ENCODE measurements around the gene FBXO47. TPM values are rescaled to one million over a fixed set of nuclear protein-coding genes. Genes with fewer than 3 reads are reported as not detected.
"Not testable (repeated sequence)": the region's sequence is repeated elsewhere in the genome, so short reads cannot be mapped to it uniquely, and the experiment has no call there.

The FBXO47 gene
- total RNA-seq, 2 donors from 2014 or later: not detected

- H3K27ac Mint-ChIP-seq: peak overlapping the region; percentile 42
Measured at GRCh38 chr17:38920374-38921291, 46.6 kb downstream of the FBXO47 start.

GRCh38 chr17:38919316-38920078 lies 47.7 kb downstream of the FBXO47 start:
- ATAC-seq (replicated peaks): no peak
- no peak overlapping the region for H3K27ac Mint-ChIP-seq
- H3K4me1 Mint-ChIP-seq: peaks cover 10% of the 10 kb centered on the region

More at GRCh38 chr17:38920374-38921291, 46.6 kb downstream of the FBXO47 start:
- peaks cover 16% of the 10 kb centered on the region for H3K4me1 Mint-ChIP-seq
- no peaks in the 10 kb centered on the region for H3K9me3 Mint-ChIP-seq
- H3K27me3 Mint-ChIP-seq: no peaks in the 10 kb centered on the region
- ATAC-seq (replicated peaks): peak; percentile 13
- H3K36me3 Mint-ChIP-seq (ENCODE audit: low read depth): peaks cover 53% of the 10 kb centered on the region
- H3K4me3 Mint-ChIP-seq: no peak overlapping the region

GRCh38 chr17:38918916-38919315 lies 48.3 kb downstream of the FBXO47 start:
- no peaks in the 10 kb centered on the region for H3K9me3 Mint-ChIP-seq
- no peaks in the 10 kb centered on the region for H3K27me3 Mint-ChIP-seq
- H3K4me1 Mint-ChIP-seq: peaks cover 10% of the 10 kb centered on the region
- peaks cover 70% of the 10 kb centered on the region for H3K36me3 Mint-ChIP-seq (ENCODE audit: low read depth)
- no peak overlapping the region for H3K27ac Mint-ChIP-seq
- H3K4me3 Mint-ChIP-seq: no peak overlapping the region
- no peak for ATAC-seq (replicated peaks)

More at GRCh38 chr17:38919316-38920078, 47.7 kb downstream of the FBXO47 start:
- Mint-ChIP-seq H3K9me3 (no peaks in the 10 kb centered on the region), H3K27me3 (no peaks in the 10 kb centered on the region), H3K36me3 (ENCODE audit: low read depth) (peaks cover 65% of the 10 kb centered on the region), H3K4me3 (no peak overlapping the region)

DNA sequence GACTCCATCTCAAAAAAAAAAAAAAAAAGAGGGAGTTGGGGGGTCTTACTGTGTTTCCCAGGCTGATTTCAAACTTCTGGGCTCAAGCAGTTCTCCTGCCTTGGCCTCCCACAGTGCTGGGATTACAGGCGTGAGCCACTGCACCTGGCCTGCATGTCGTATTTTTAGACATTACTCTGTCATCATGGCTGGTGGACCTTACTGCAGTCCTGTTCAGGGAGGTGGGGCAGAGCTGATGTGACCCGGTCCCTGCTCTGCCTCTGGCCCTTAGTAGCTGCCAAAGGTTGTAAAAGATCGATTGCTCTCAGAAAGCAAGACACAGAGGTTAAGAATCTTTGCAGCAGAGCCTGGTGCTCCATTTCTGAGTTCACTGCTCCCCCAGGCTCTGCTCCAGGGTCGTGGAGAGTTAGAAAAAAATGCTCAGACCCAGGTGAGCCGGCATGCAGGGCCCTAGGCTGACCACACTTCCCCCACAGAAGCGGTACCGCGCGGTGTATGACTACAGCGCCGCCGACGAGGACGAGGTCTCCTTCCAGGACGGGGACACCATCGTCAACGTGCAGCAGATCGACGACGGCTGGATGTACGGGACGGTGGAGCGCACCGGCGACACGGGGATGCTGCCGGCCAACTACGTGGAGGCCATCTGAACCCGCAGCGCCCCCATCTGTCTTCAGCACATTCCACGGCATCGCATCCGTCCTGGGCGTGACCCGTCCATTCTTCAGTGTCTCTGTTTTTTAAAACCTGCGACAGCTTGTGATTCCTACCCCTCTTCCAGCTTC lies 48.9 kb downstream of the FBXO47 start:
- Mint-ChIP-seq H3K27ac (no peak overlapping the region), H3K4me1 (peaks cover 10% of the 10 kb centered on the region), H3K27me3 (no peaks in the 10 kb centered on the region), H3K4me3 (no peak overlapping the region), H3K36me3 (ENCODE audit: low read depth) (peaks cover 76% of the 10 kb centered on the region), H3K9me3 (no peaks in the 10 kb centered on the region)
- no peak for ATAC-seq (replicated peaks)

GRCh38 chr17:38917259-38917658 lies 49.9 kb downstream of the FBXO47 start:
- peaks cover 10% of the 10 kb centered on the region for H3K4me1 Mint-ChIP-seq
- no peak for ATAC-seq (replicated peaks)
- no peaks in the 10 kb centered on the region for H3K9me3 Mint-ChIP-seq
- H3K4me3 Mint-ChIP-seq: no peak overlapping the region
- H3K27ac Mint-ChIP-seq: no peak overlapping the region
- H3K36me3 Mint-ChIP-seq (ENCODE audit: low read depth): peaks cover 87% of the 10 kb centered on the region
- H3K27me3 Mint-ChIP-seq: no peaks in the 10 kb centered on the region

GRCh38 chr17:38916771-38917170 lies 50.4 kb downstream of the FBXO47 start:
- Mint-ChIP-seq H3K9me3 (no peaks in the 10 kb centered on the region), H3K4me3 (no peak overlapping the region), H3K36me3 (ENCODE audit: low read depth) (peaks cover 92% of the 10 kb centered on the region), H3K27ac (no peak overlapping the region), H3K4me1 (peaks cover 5% of the 10 kb centered on the region), H3K27me3 (no peaks in the 10 kb centered on the region)
- ATAC-seq (replicated peaks): no peak

- H3K27me3 Mint-ChIP-seq: no peaks in the 10 kb centered on the region
- H3K4me3 Mint-ChIP-seq: no peak overlapping the region
- peak overlapping the region; percentile 51 for H3K27ac Mint-ChIP-seq
- H3K9me3 Mint-ChIP-seq: no peaks in the 10 kb centered on the region
- peaks cover 3% of the 10 kb centered on the region for H3K4me1 Mint-ChIP-seq
- ATAC-seq (replicated peaks): no peak
- peaks cover 100% of the 10 kb centered on the region for H3K36me3 Mint-ChIP-seq (ENCODE audit: low read depth)
Measured at GRCh38 chr17:38915639-38915995, 51.6 kb downstream of the FBXO47 start.

- Mint-ChIP-seq H3K27ac (no peak overlapping the region), H3K27me3 (no peaks in the 10 kb centered on the region), H3K4me1 (no peaks in the 10 kb centered on the region), H3K9me3 (no peaks in the 10 kb centered on the region), H3K4me3 (no peak overlapping the region), H3K36me3 (ENCODE audit: low read depth) (peaks cover 100% of the 10 kb centered on the region)
- ATAC-seq (replicated peaks): no peak
Measured at GRCh38 chr17:38914741-38915638, 52.2 kb downstream of the FBXO47 start.

- H3K4me1 Mint-ChIP-seq: peaks cover 3% of the 10 kb centered on the region
- ATAC-seq (replicated peaks): no peak
- H3K36me3 Mint-ChIP-seq (ENCODE audit: low read depth): peaks cover 93% of the 10 kb centered on the region
- H3K9me3 Mint-ChIP-seq: no peaks in the 10 kb centered on the region
- H3K4me3 Mint-ChIP-seq: no peak overlapping the region
- no peak overlapping the region for H3K27ac Mint-ChIP-seq
- H3K27me3 Mint-ChIP-seq: no peaks in the 10 kb centered on the region
Measured at GRCh38 chr17:38912221-38912813, 54.9 kb downstream of the FBXO47 start.

DNA sequence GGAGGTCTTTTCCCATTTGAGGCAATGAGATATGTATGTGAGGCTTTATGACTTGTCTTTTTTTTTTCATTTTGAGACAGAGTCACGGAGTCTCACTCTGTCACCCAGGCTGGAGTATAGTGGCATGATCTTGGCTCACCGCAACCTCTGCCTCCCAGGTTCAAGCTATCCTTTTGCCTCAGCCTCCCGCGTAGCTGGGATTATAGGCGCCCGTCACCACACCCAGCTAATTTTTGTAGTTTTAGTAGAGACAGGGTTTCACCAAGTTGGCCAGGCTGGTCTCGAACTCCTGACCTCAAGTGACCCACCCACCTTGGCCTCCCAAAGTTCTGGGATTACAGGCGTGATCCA lies 55.5 kb downstream of the FBXO47 start:
- not testable (repeated sequence) for ATAC-seq (replicated peaks); H3K27me3 Mint-ChIP-seq; H3K4me3 Mint-ChIP-seq; H3K4me1 Mint-ChIP-seq; H3K9me3 Mint-ChIP-seq
- Mint-ChIP-seq H3K36me3 (ENCODE audit: low read depth) (peaks cover 90% of the 10 kb centered on the region), H3K27ac (peak overlapping the region; percentile 50)

DNA sequence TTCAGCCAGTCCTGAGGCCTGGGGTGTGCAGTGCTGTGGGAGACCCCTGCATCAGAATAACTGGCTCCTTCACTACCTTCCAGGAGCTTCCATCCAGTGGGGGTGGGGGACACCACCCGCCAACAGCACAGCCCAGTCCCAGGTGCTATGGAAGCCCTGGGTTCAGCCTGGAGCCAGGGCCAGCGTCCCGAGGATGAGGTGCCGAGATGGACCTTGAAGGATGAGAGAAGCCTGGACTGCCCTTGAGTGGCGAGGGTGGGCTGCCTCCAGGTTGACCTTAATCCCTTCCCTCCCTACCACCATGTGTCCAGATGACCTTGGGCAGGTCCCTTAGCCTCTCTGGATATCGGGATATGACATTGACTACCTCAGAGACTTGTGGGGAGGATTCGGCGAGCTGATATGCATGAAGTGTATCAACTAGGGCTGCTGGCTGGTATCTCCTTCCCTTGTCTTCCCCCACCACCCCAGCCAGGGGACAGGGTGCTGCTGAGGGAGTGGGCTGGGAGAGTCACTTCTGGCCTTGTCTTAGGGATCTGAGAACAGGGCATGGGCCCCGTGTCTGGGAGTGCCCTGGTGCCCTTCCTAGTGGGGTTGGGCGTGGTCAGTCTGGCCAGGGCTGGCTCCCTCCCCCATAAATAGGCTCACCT lies 56.0 kb downstream of the FBXO47 start:
- Mint-ChIP-seq H3K27ac (peak overlapping the region; percentile 50), H3K36me3 (ENCODE audit: low read depth) (peaks cover 86% of the 10 kb centered on the region), H3K9me3 (no peaks in the 10 kb centered on the region), H3K4me3 (no peak overlapping the region), H3K4me1 (peaks cover 5% of the 10 kb centered on the region), H3K27me3 (no peaks in the 10 kb centered on the region)
- no peak for ATAC-seq (replicated peaks)

GRCh38 chr17:38910325-38910724 lies 56.9 kb downstream of the FBXO47 start:
- Mint-ChIP-seq H3K4me3 (no peak overlapping the region), H3K9me3 (no peaks in the 10 kb centered on the region), H3K4me1 (peaks cover 5% of the 10 kb centered on the region), H3K27ac (no peak overlapping the region), H3K36me3 (ENCODE audit: low read depth) (peaks cover 86% of the 10 kb centered on the region), H3K27me3 (no peaks in the 10 kb centered on the region)
- no peak for ATAC-seq (replicated peaks)

- H3K9me3 Mint-ChIP-seq: no peaks in the 10 kb centered on the region
- peaks cover 86% of the 10 kb centered on the region for H3K36me3 Mint-ChIP-seq (ENCODE audit: low read depth)
- ATAC-seq (replicated peaks): no peak
- H3K27me3 Mint-ChIP-seq: no peaks in the 10 kb centered on the region
- H3K27ac Mint-ChIP-seq: no peak overlapping the region
- H3K4me3 Mint-ChIP-seq: no peak overlapping the region
- peaks cover 5% of the 10 kb centered on the region for H3K4me1 Mint-ChIP-seq
Measured at GRCh38 chr17:38908676-38909181, 58.5 kb downstream of the FBXO47 start.

Measured in activated T-helper 17 cell treated with anti-CD3 and anti-CD28 coated beads, Interleukin-2, amount 50 U/mL, for 72 hours (primary cell).